ENCODE data around the gene MAJIN. TPM values are rescaled to one million over a fixed set of nuclear protein-coding genes. Genes with fewer than 3 reads are reported as not detected.

MAJIN gene
- polyA plus RNA-seq, 3 donors, result not detected

GRCh38 chr11:64954201-64954600 is 17.7 kb downstream of the MAJIN start:
- H4K20me1 ChIP-seq (ENCODE audit: insufficient read depth, low read length), result no peaks in the 10 kb centered on the region
- no peak overlapping the region for H3K4me3 ChIP-seq (replicated peaks in 1 of 3; ENCODE audit: low read depth in 2 of 3, low read length in 3 of 3)
- no peak overlapping the region for H3K9ac ChIP-seq (ENCODE audit: insufficient read depth, low read length, poor library complexity, severe bottlenecking)
- H3K27me3 ChIP-seq (ENCODE audit: control insufficient read depth in 2 of 2, insufficient read depth in 2 of 2, low read length in 2 of 2), result peaks cover 0 to 6% of the 10 kb centered on the region in 2 donors
- H3K9me3 ChIP-seq (replicated peaks in 1 of 2; ENCODE audit: control insufficient read depth in 1 of 2, insufficient read depth in 1 of 2, low read length in 2 of 2), result no peaks in the 10 kb centered on the region
- DNase-seq, result no peak
- WGBS (ENCODE audit: insufficient coverage), result 71% methylated on average over 4 of the region's 5 CpGs
- H3K27ac Mint-ChIP-seq, result no peak overlapping the region
- H3K4me1 ChIP-seq (ENCODE audit: control insufficient read depth in 1 of 2, insufficient read depth in 2 of 2, low read length in 2 of 2), result no peaks in the 10 kb centered on the region
- H3K4me1 Mint-ChIP-seq, result no peaks in the 10 kb centered on the region
- H3K4me3 Mint-ChIP-seq, result no peak overlapping the region
- H3K27me3 Mint-ChIP-seq (ENCODE audit: low read depth in 3 of 3), result peaks cover 4 to 28% (median 24%) of the 10 kb centered on the region in 3 donors
- intact Hi-C loops (cut with micrococcal nuclease), result no loop called here
- no peaks in the 10 kb centered on the region for H3K9me3 Mint-ChIP-seq
- TF ChIP-seq, protein P1, sequence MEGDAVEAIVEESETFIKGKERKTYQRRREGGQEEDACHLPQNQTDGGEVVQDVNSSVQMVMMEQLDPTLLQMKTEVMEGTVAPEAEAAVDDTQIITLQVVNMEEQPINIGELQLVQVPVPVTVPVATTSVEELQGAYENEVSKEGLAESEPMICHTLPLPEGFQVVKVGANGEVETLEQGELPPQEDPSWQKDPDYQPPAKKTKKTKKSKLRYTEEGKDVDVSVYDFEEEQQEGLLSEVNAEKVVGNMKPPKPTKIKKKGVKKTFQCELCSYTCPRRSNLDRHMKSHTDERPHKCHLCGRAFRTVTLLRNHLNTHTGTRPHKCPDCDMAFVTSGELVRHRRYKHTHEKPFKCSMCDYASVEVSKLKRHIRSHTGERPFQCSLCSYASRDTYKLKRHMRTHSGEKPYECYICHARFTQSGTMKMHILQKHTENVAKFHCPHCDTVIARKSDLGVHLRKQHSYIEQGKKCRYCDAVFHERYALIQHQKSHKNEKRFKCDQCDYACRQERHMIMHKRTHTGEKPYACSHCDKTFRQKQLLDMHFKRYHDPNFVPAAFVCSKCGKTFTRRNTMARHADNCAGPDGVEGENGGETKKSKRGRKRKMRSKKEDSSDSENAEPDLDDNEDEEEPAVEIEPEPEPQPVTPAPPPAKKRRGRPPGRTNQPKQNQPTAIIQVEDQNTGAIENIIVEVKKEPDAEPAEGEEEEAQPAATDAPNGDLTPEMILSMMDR (IDR thresholded peaks at IDR 0.05), result no peak
- H3K27ac ChIP-seq (ENCODE audit: low read depth in 1 of 2, low read length in 2 of 2), result no peak overlapping the region
- no peaks in the 10 kb centered on the region for H3K36me3 ChIP-seq (replicated peaks in 1 of 2; ENCODE audit: control insufficient read depth in 1 of 2, insufficient read depth in 2 of 2, low read length in 2 of 2)
- no peaks in the 10 kb centered on the region for H3K36me3 Mint-ChIP-seq
- no peak overlapping the region for H3K4me2 ChIP-seq (replicated peaks; ENCODE audit: extremely low read depth, low read length, poor library complexity, severe bottlenecking)
- H2AFZ ChIP-seq (ENCODE audit: insufficient read depth, low read depth, low read length, poor library complexity, severe bottlenecking), result peak overlapping the region; percentile 22
- no peaks in the 10 kb centered on the region for H3K79me2 ChIP-seq (ENCODE audit: insufficient read depth, low read length)

DNA sequence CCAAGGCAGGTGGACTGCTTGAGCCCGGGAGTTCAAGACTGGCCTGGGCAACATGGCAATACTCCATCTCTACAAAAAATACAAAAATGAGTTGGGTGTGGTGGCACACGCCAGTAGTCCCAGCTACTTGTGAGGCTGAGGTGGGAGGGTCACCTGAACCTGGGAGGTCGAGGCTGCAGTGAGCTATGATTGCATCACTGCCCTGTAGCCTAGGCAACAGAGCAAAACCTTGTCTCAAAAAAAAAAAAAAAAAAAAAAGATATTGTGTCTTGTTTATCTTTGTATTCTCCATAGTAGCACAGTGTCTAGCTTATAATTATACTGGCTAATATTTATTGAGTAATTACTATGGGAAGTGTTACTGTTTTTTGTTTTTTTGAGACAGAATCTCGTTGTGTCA is 20.4 kb downstream of the MAJIN start:
- DNase-seq, result no peak
- TF ChIP-seq, protein P1 (IDR thresholded peaks at IDR 0.05), result no peak
- peaks cover 3% of the 10 kb centered on the region for H3K4me1 Mint-ChIP-seq
- H3K36me3 ChIP-seq (replicated peaks in 1 of 2; ENCODE audit: control insufficient read depth in 1 of 2, insufficient read depth in 2 of 2, low read length in 2 of 2), result no peaks in the 10 kb centered on the region
- WGBS (ENCODE audit: insufficient coverage), result no CpG with 5 or more reads among the region's 4 CpGs
- H3K9ac ChIP-seq (ENCODE audit: insufficient read depth, low read length, poor library complexity, severe bottlenecking), result no peak overlapping the region
- H3K4me1 ChIP-seq (ENCODE audit: control insufficient read depth in 1 of 2, insufficient read depth in 2 of 2, low read length in 2 of 2), result no peaks in the 10 kb centered on the region
- H3K27me3 Mint-ChIP-seq (ENCODE audit: low read depth in 3 of 3), result peaks cover 7 to 22% (median 19%) of the 10 kb centered on the region in 3 donors
- H3K9me3 Mint-ChIP-seq, result peaks cover 0 to 1% (median 0%) of the 10 kb centered on the region in 7 donors
- no peak overlapping the region for H3K4me2 ChIP-seq (replicated peaks; ENCODE audit: extremely low read depth, low read length, poor library complexity, severe bottlenecking)
- H3K4me3 ChIP-seq (replicated peaks in 1 of 3; ENCODE audit: low read depth in 2 of 3, low read length in 3 of 3), result no peak overlapping the region
- no peaks in the 10 kb centered on the region for H4K20me1 ChIP-seq (ENCODE audit: insufficient read depth, low read length)
- H3K36me3 Mint-ChIP-seq, result no peaks in the 10 kb centered on the region
- no peak overlapping the region for H3K4me3 Mint-ChIP-seq
- no peaks in the 10 kb centered on the region for H3K9me3 ChIP-seq (replicated peaks in 1 of 2; ENCODE audit: control insufficient read depth in 1 of 2, insufficient read depth in 1 of 2, low read length in 2 of 2)
- H3K27me3 ChIP-seq (ENCODE audit: control insufficient read depth in 2 of 2, insufficient read depth in 2 of 2, low read length in 2 of 2), result peaks cover 0 to 6% of the 10 kb centered on the region in 2 donors
- intact Hi-C loops (cut with micrococcal nuclease), result no loop called here
- no peak overlapping the region for H2AFZ ChIP-seq (ENCODE audit: insufficient read depth, low read depth, low read length, poor library complexity, severe bottlenecking)
- H3K27ac Mint-ChIP-seq, result no peak overlapping the region
- no peak overlapping the region for H3K27ac ChIP-seq (ENCODE audit: low read depth in 1 of 2, low read length in 2 of 2)
- no peaks in the 10 kb centered on the region for H3K79me2 ChIP-seq (ENCODE audit: insufficient read depth, low read length)
